ENCODE results near the gene ANAPC4.
"Not testable (repeated sequence)": the region's sequence is repeated elsewhere in the genome, so short reads cannot be mapped to it uniquely, and the experiment has no call there.

The ANAPC4 gene

GRCh38 chr4:25376754-25377571 lies at the start of gene ANAPC4:
Gene ANAPC4, plus strand, starts transcription at chr4:25377263. Its CDS starts 165 bp downstream, at chr4:25377428.
- DNase-seq: peak; percentile 99

GRCh38 chr4:25328463-25328862 lies 48.6 kb upstream of the ANAPC4 start:
- DNase-seq: not testable (repeated sequence)

DNA sequence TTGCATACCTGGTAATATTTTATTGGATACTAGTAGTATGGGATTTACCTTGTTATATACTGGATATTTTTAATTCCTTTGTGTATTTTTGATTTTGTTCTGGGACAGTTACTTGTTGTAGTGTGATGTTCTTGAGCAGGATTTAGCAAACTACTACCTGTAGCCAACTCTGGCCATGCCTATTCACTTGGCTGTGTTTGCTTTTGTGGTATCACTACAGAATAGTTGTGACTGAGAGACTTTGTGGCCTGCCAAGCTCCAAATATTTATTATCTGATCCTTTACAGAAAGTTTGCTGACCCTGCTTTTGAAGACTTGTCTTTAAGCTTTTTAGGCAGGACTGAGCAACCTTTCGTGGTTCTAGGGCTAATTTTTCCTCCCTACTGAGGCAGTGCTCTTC lies 46.7 kb upstream of the ANAPC4 start:
- no peak for DNase-seq

- no peak for DNase-seq
These were observed 45.9 kb upstream of the ANAPC4 start for GRCh38 chr4:25330905-25331808.

- DNase-seq: no peak
These were observed 33.4 kb upstream of the ANAPC4 start for GRCh38 chr4:25343671-25344070.

- DNase-seq: no peak
These were observed 31.3 kb upstream of the ANAPC4 start for GRCh38 chr4:25345744-25346143.

- DNase-seq: no peak
These were observed 30.1 kb upstream of the ANAPC4 start for GRCh38 chr4:25346913-25347312.

DNA sequence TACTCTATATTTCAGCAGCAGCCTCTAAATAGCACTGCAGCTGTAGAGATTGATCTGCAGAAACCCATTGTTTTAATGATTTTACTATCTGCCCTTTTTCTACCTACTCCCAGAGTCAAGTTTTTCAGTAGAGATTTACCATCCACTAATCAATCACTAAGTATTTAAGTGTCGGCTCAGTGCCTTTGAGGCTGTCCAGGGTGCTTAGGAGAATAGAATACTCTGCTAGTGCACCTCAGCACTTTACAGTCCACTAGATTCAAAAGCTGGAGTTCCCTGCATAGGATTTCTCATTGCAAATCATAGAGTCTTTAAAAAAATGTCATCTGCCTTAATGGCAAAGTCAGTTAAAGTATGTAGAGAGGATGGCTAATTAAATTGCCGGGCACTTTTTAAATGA lies 29.6 kb upstream of the ANAPC4 start:
- DNase-seq: no peak

DNA sequence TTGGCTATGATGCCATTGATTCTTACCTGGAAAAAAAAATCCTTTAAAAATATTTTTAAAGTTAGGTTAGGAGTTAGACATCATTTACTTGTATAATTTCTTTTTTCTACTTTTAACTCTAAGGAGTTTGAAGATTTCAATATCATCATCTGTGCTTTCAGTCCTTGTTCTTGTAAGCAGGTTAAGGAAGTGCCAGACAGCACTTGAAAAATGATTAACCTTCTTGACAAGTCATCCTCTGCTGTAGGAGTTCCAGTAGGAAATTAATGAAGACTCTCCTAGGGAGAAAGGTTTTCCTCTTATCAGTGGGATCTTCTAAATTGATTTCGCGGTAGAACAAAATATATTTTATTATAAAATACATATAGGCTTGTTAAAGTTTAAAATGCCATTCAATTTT lies 29.1 kb upstream of the ANAPC4 start:
- DNase-seq: no peak

GRCh38 chr4:25350561-25350960 lies 26.5 kb upstream of the ANAPC4 start:
- DNase-seq: no peak

GRCh38 chr4:25351777-25352416 lies 25.2 kb upstream of the ANAPC4 start:
- DNase-seq: no peak

- DNase-seq: no peak
These were observed 21.0 kb upstream of the ANAPC4 start for GRCh38 chr4:25356068-25356467.

GRCh38 chr4:25358515-25359275 lies 18.4 kb upstream of the ANAPC4 start:
- DNase-seq: no peak

GRCh38 chr4:25361253-25361652 lies 15.8 kb upstream of the ANAPC4 start:
- DNase-seq: no peak

- no peak for DNase-seq
These were observed 9.9 kb upstream of the ANAPC4 start for GRCh38 chr4:25367004-25367621.

GRCh38 chr4:25367877-25368276 lies 9.2 kb upstream of the ANAPC4 start:
- DNase-seq: no peak

DNA sequence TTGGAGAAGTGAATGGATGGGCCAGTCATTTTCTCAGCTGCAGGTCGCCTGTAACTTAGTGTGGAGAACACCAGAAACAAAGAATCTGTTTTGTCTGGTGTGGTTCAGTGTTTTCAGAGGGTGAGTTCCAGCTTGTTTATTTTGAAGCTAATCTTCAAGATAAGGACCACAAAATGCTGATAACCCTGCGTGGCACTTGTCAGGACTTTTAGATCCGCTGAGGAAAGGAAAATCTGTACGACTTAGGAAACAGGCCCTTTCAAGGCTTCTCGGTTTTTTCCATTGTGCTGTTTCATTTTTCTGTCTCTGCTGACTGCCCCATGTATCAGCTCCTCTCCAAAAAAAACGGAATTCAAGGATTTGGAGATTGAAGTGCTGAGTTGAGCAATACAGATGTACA lies 8.7 kb upstream of the ANAPC4 start:
- DNase-seq: no peak

- no peak for DNase-seq
These were observed 6.8 kb upstream of the ANAPC4 start for GRCh38 chr4:25370242-25370641.

GRCh38 chr4:25372549-25372948 lies 4.5 kb upstream of the ANAPC4 start:
- DNase-seq: not testable (repeated sequence)

- no peak for DNase-seq
These were observed 741 bp downstream of the ANAPC4 start for GRCh38 chr4:25377572-25378436.

DNA sequence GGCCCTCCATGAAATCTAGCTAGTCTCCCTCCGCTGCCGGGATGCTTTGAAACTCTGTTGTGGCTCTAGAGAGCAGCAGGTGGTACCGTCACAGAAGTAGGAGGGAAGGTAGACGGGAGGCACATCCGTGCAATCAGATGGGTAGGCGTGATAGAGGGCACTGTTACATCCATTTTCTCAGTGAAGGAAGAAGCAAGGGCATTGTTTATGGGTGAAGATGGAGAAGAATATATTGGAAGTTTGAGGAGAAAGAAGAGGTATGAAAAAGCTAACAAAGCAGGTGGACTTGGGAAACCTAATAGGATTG lies 1.3 kb downstream of the ANAPC4 start:
- no peak for DNase-seq

Data from activated CD8-positive, alpha-beta memory T cell treated with anti-CD3 and anti-CD28 coated beads for 24 hours (primary cell).